SK-N-SH (cell line): Measurements from ENCODE around the gene TMEM50B. TPM values are rescaled to one million over a fixed set of nuclear protein-coding genes. Genes with fewer than 3 reads are reported as not detected.

Experiments used
- CTCF ChIA-PET: fragments of 300-600, 350-600 bp; formaldehyde crosslinking; extraction: SDS; loops from one replicate; lab custom pipeline; 2021; lab: Yijun Ruan, JAX
- POLR2A ChIA-PET: fragments of 350-600 bp; sonication (Branson Sonifier 250); formaldehyde crosslinking; extraction: SDS; loops from one replicate; lab custom pipeline; 2020; ENCODE audit warnings: antibody characterized with exemption, inconsistent platforms; lab: Yijun Ruan, JAX
- DNase-seq: peaks from one replicate; pipeline ENCODE4 v3.0.0; 2012
- H2AFZ ChIP-seq: fragments of 200-600 bp; sonication (generic); 2 replicates; pipeline ENCODE4 v1.8.1; 2016; ENCODE audit warnings: antibody characterized with exemption, mild to moderate bottlenecking, low read depth
- H3F3A ChIP-seq: fragments of 200-600 bp; sonication (generic); replicated peaks from 2 replicates; pipeline ENCODE3; 2016; ENCODE audit warnings: antibody characterized with exemption, mild to moderate bottlenecking; ENCODE audit not compliant: insufficient read depth
- H3K27ac ChIP-seq, 2 experiments: fragments of 200-500 bp in 1 of 2; fragments of 200-600 bp in 1 of 2; sonication (Bioruptor generic) in 1 of 2; sonication (generic), shearing (Covaris generic) in 1 of 2; 2 replicates each; pipeline versions ENCODE4 v1.5.1 to v1.6.1; 2014 to 2016; ENCODE audit warnings: low read depth in 2 of 2, inconsistent platforms in 1 of 2, low read length in 1 of 2, mild to moderate bottlenecking in 1 of 2, mixed read lengths in 1 of 2
- H3K27me3 ChIP-seq: fragments of 200-600 bp; sonication (generic), shearing (Covaris generic); 2 replicates; pipeline ENCODE4 v1.6.1; 2016; ENCODE audit warnings: mixed run types; ENCODE audit not compliant: insufficient read depth
- H3K36me3 ChIP-seq, 2 experiments: fragments of 200-500 bp in 1 of 2; fragments of 200-600 bp in 1 of 2; sonication (Bioruptor generic) in 1 of 2; sonication (generic) in 1 of 2; replicated peaks in 1 of 2; 2 replicates each; pipeline versions ENCODE3 to v1.5.1; 2014 to 2016; ENCODE audit warnings: low read length in 1 of 2, mild to moderate bottlenecking in 1 of 2; ENCODE audit not compliant: insufficient read depth in 2 of 2, control insufficient read depth in 1 of 2
- H3K4me1 ChIP-seq, 2 experiments: fragments of 200-500 bp in 1 of 2; fragments of 200-600 bp in 1 of 2; sonication (Bioruptor generic) in 1 of 2; sonication (generic), shearing (Covaris generic) in 1 of 2; 2 replicates each; pipeline versions ENCODE4 v1.5.1 to v1.6.1; 2014 to 2016; ENCODE audit warnings: low read depth in 1 of 2, low read length in 1 of 2, mixed run types in 1 of 2; ENCODE audit not compliant: insufficient read depth in 2 of 2, control insufficient read depth in 1 of 2
- H3K4me2 ChIP-seq: fragments of 200-600 bp; sonication (generic), shearing (Covaris generic); 2 replicates; pipeline ENCODE4 v1.6.1; 2017; ENCODE audit warnings: mixed run types
- H3K4me3 ChIP-seq, 2 experiments: fragments of 200-500 bp in 1 of 2; fragments of 200-600 bp in 1 of 2; sonication (Bioruptor generic) in 1 of 2; sonication (generic), shearing (Covaris generic) in 1 of 2; 2 replicates each; pipeline versions ENCODE4 v1.5.1 to v1.8.1; 2014 to 2016; ENCODE audit warnings: low read depth in 2 of 2, inconsistent platforms in 1 of 2, low read length in 1 of 2, mild to moderate bottlenecking in 1 of 2, mixed read lengths in 1 of 2, moderate library complexity in 1 of 2
- H3K79me2 ChIP-seq: fragments of 200-600 bp; sonication (generic); 2 replicates; pipeline ENCODE4 v1.8.1; 2017; ENCODE audit warnings: mild to moderate bottlenecking; ENCODE audit not compliant: insufficient read depth
- H3K9ac ChIP-seq: fragments of 200-600 bp; sonication (generic); 2 replicates; pipeline ENCODE4 v1.6.1; 2017; ENCODE audit warnings: mixed run types
- H3K9me2 ChIP-seq: fragments of 200-600 bp; sonication (generic); 2 replicates; pipeline ENCODE4 v1.6.1; 2017; ENCODE audit warnings: mixed run types
- H3K9me3 ChIP-seq: fragments of 200-600 bp; sonication (generic); 2 replicates; pipeline ENCODE4 v1.6.1; 2017; ENCODE audit warnings: mixed run types, mild to moderate bottlenecking, moderate library complexity
- H4K20me1 ChIP-seq: fragments of 200-600 bp; sonication (generic); 2 replicates; pipeline ENCODE4 v1.6.1; 2017; ENCODE audit warnings: mild to moderate bottlenecking, mixed run types; ENCODE audit not compliant: insufficient read depth
- EP300 ChIP-seq, 2 experiments: IDR thresholded peaks; 2 replicates each; pipeline versions ENCODE4 v1.4.0 to v1.6.1; 2012; ENCODE audit warnings: borderline replicate concordance in 1 of 2, low read depth in 1 of 2, low read length in 1 of 2
- FOSL2 ChIP-seq: IDR thresholded peaks from 2 replicates; pipeline ENCODE4 v1.4.0; 2012; ENCODE audit warnings: low read depth, mild to moderate bottlenecking, moderate library complexity, borderline replicate concordance
- IRF3 ChIP-seq: fragments of 150-350 bp; IDR thresholded peaks from 2 replicates; pipeline ENCODE4 v1.6.1; 2016; ENCODE audit warnings: mild to moderate bottlenecking, low read depth, low read length
- NRF1 ChIP-seq: IDR thresholded peaks from 2 replicates; pipeline ENCODE4 v1.6.1; 2012; ENCODE audit warnings: low read depth, mild to moderate bottlenecking, low read length
- PBX3 ChIP-seq: IDR thresholded peaks from 2 replicates; pipeline ENCODE4; 2012
- USF2 ChIP-seq: fragments of 150-350 bp; IDR thresholded peaks from 2 replicates; pipeline ENCODE4 v1.6.1; 2017; ENCODE audit warnings: antibody characterized with exemption, low read length, low read depth, borderline replicate concordance
- YY1 ChIP-seq: IDR thresholded peaks from 2 replicates; pipeline ENCODE4 v1.4.0; 2012; ENCODE audit warnings: low read depth, mild to moderate bottlenecking
- ZBTB33 ChIP-seq: IDR thresholded peaks from 2 replicates; pipeline ENCODE4 v1.4.0; 2012; ENCODE audit warnings: low read depth, borderline replicate concordance
- whole genome bisulfite sequencing: methylation state at CpG from one replicate; pipeline ENCODE4 v1.1.6; 2017; ENCODE audit warnings: low lambda C conversion rate; 5-methylcytosine and 5-hydroxymethylcytosine counted together
- polyA plus RNA-seq, 3 experiments: library from polyadenylated mRNA; depleted of rRNA; stranded (reverse); fragments of >200 nt; gene quantifications; 2 replicates each; pipeline ENCODE4 v1.2.3, GENCODE V29; 2012

The TMEM50B gene
- polyA plus RNA-seq, 1 of the 3 experiments (the other 2 are of a cell fraction), result 27.3 TPM

- TF ChIP-seq ZBTB33 (no peak), PBX3 (no peak)
- TF ChIP-seq, all 33 proteins: peak for 0
Observed at GRCh38 chr21:33425825-33426224, 53.9 kb downstream of the TMEM50B start (continued).

GRCh38 chr21:33424214-33424613, 55.6 kb downstream of the TMEM50B start:
- CTCF ChIA-PET, result no interaction called here
- Histone ChIP-seq H3K4me2 (no peak overlapping the region), H3K9me2 (no peaks in the 10 kb centered on the region), H3K4me1 (no peaks in the 10 kb centered on the region; a peak in 1 of 4 replicates), H3K36me3 (peaks cover 43 to 61% of the 10 kb centered on the region in 2 experiments), H3K79me2 (peaks cover 41% of the 10 kb centered on the region), H3K4me3 (no peak overlapping the region), H3K27me3 (no peaks in the 10 kb centered on the region), H3K9me3 (no peaks in the 10 kb centered on the region), H3K9ac (no peak overlapping the region), H4K20me1 (peaks cover 18% of the 10 kb centered on the region), H3F3A (peaks cover 8% of the 10 kb centered on the region), H2AFZ (no peak overlapping the region), H3K27ac (no peak overlapping the region)
- WGBS, result 99% methylated on average over 9 of the region's 9 CpGs
- DNase-seq, result no peak
- POLR2A ChIA-PET, result no interaction called here
- TF ChIP-seq EP300 (IDR thresholded peaks at IDR 0.05; ENCODE audit: borderline replicate concordance in 1 of 2, low read depth in 1 of 2, low read length in 1 of 2), result no peak

GRCh38 chr21:33421713-33422393, 57.9 kb downstream of the TMEM50B start:
- Histone ChIP-seq H3K79me2 (peaks cover 64% of the 10 kb centered on the region), H3K9me3 (no peaks in the 10 kb centered on the region), H3K9me2 (no peaks in the 10 kb centered on the region), H3K36me3 (peaks cover 28 to 57% of the 10 kb centered on the region in 2 experiments), H3F3A (peaks cover 6% of the 10 kb centered on the region), H3K9ac (no peak overlapping the region), H3K27me3 (no peaks in the 10 kb centered on the region), H3K4me1 (no peaks in the 10 kb centered on the region; a peak in 1 of 4 replicates), H2AFZ (no peak overlapping the region), H3K4me2 (no peak overlapping the region)
- ChIA-PET POLR2A (no interaction called here), CTCF (interaction anchor here (1.2 kb wide), 1 partner anchor 23 kb away, joined by 5 read pairs; no protein-coding TSS in a partner anchor)
- no peak for DNase-seq
- WGBS, result 96% methylated on average over 5 of the region's 5 CpGs
- TF ChIP-seq FOSL2, result no peak
- no peak for TF ChIP-seq IRF3
- no peak for TF ChIP-seq YY1
- TF ChIP-seq NRF1, result no peak
- TF ChIP-seq USF2, result no peak
- TF ChIP-seq, all 33 proteins: peak for 0
- Histone ChIP-seq H4K20me1 (peaks cover 22% of the 10 kb centered on the region), H3K27ac (no peak overlapping the region), H3K4me3 (no peak overlapping the region)
